ENCODE measurements around the gene CTSG. TPM values are rescaled to one million over a fixed set of nuclear protein-coding genes. Genes with fewer than 3 reads are reported as not detected.

CTSG gene
- total RNA-seq, 1 experiment from 2014 or later, result not detected

GRCh38 chr14:24607081-24607480, 31.0 kb upstream of the CTSG start:
- intact Hi-C loops (cut with micrococcal nuclease; ENCODE audit: unreplicated experiment), result loop anchor here (10.0 kb wide), 1 partner anchor 122 kb away; no protein-coding TSS in a partner anchor
- no TSS peak for BruUV-seq (replicated peaks)
- no peaks in the 10 kb centered on the region for H3K36me3 Mint-ChIP-seq (ENCODE audit: insufficient read depth, unreplicated experiment)

GRCh38 chr14:24606297-24606696, 30.2 kb upstream of the CTSG start:
- no peaks in the 10 kb centered on the region for H3K36me3 Mint-ChIP-seq (ENCODE audit: insufficient read depth, unreplicated experiment)

More at GRCh38 chr14:24607081-24607480, 31.0 kb upstream of the CTSG start:
- POLR2A ChIA-PET, result no interaction called here
- Mint-ChIP-seq H3K9me3 (ENCODE audit: unreplicated experiment) (no peaks in the 10 kb centered on the region), H3K27me3 (ENCODE audit: insufficient read depth, unreplicated experiment) (no peaks in the 10 kb centered on the region), H3K27ac (ENCODE audit: unreplicated experiment) (no peak overlapping the region), H3K4me1 (ENCODE audit: low read depth, unreplicated experiment) (no peaks in the 10 kb centered on the region), H3K4me3 (ENCODE audit: unreplicated experiment) (no peak overlapping the region)
- H3K4me3 ChIP-seq (ENCODE audit: low read depth, low read length), result no peak overlapping the region
- H3K27me3 ChIP-seq (replicated peaks; ENCODE audit: control insufficient read depth, insufficient read depth, low read length), result no peaks in the 10 kb centered on the region
- no peak for DNase-seq
- TF ChIP-seq CTCF (IDR thresholded peaks at IDR 0.05; ENCODE audit: insufficient read depth in 1 of 2, low read depth in 1 of 2, low read length in 1 of 2, severe bottlenecking in 1 of 2, unreplicated experiment in 1 of 2), result no peak
- CTCF ChIA-PET, result no interaction called here
- H3K9me3 ChIP-seq, result no peaks in the 10 kb centered on the region
- no peaks in the 10 kb centered on the region for H3K36me3 ChIP-seq (ENCODE audit: control insufficient read depth, insufficient read depth, low read length)
- H3K4me1 ChIP-seq, result no peaks in the 10 kb centered on the region

GRCh38 chr14:24605435-24606190, 29.6 kb upstream of the CTSG start:
- Histone ChIP-seq H3K9me3 (no peaks in the 10 kb centered on the region), H3K4me3 (ENCODE audit: low read depth, low read length) (no peak overlapping the region), H3K27me3 (replicated peaks; ENCODE audit: control insufficient read depth, insufficient read depth, low read length) (no peaks in the 10 kb centered on the region), H3K4me1 (no peaks in the 10 kb centered on the region), H3K36me3 (ENCODE audit: control insufficient read depth, insufficient read depth, low read length) (no peaks in the 10 kb centered on the region)
- Mint-ChIP-seq H3K27me3 (ENCODE audit: insufficient read depth, unreplicated experiment) (no peaks in the 10 kb centered on the region), H3K27ac (ENCODE audit: unreplicated experiment) (no peak overlapping the region), H3K9me3 (ENCODE audit: unreplicated experiment) (no peaks in the 10 kb centered on the region), H3K4me3 (ENCODE audit: unreplicated experiment) (no peak overlapping the region), H3K4me1 (ENCODE audit: low read depth, unreplicated experiment) (no peaks in the 10 kb centered on the region), H3K36me3 (ENCODE audit: insufficient read depth, unreplicated experiment) (no peaks in the 10 kb centered on the region)
- intact Hi-C loops (cut with micrococcal nuclease; ENCODE audit: unreplicated experiment), result loop anchor here (10.0 kb wide), 1 partner anchor 121 kb away; no protein-coding TSS in a partner anchor
- no TSS peak for BruUV-seq (replicated peaks)
- DNase-seq, result peak in 1 of 2 experiments; percentile 58
- CTCF ChIA-PET, result interaction anchor here (0.6 kb wide), 1 partner anchor 55 kb away, joined by 3 read pairs; no protein-coding TSS in a partner anchor
- POLR2A ChIA-PET, result no interaction called here
- TF ChIP-seq CTCF (IDR thresholded peaks at IDR 0.05; ENCODE audit: insufficient read depth in 1 of 2, low read depth in 1 of 2, low read length in 1 of 2, severe bottlenecking in 1 of 2, unreplicated experiment in 1 of 2), result peak; percentile 53 to 79

More at GRCh38 chr14:24606297-24606696, 30.2 kb upstream of the CTSG start:
- Mint-ChIP-seq H3K9me3 (ENCODE audit: unreplicated experiment) (no peaks in the 10 kb centered on the region), H3K4me3 (ENCODE audit: unreplicated experiment) (no peak overlapping the region), H3K27ac (ENCODE audit: unreplicated experiment) (no peak overlapping the region), H3K27me3 (ENCODE audit: insufficient read depth, unreplicated experiment) (no peaks in the 10 kb centered on the region), H3K4me1 (ENCODE audit: low read depth, unreplicated experiment) (no peaks in the 10 kb centered on the region)
- intact Hi-C loops (cut with micrococcal nuclease; ENCODE audit: unreplicated experiment), result loop anchor here (10.0 kb wide), 1 partner anchor 121 kb away; no protein-coding TSS in a partner anchor
- DNase-seq, result no peak
- BruUV-seq (replicated peaks), result no TSS peak
- H3K36me3 ChIP-seq (ENCODE audit: control insufficient read depth, insufficient read depth, low read length), result no peaks in the 10 kb centered on the region
- H3K9me3 ChIP-seq, result no peaks in the 10 kb centered on the region
- ChIA-PET CTCF (interaction anchor here (0.6 kb wide), 1 partner anchor 54 kb away, joined by 3 read pairs; no protein-coding TSS in a partner anchor), POLR2A (no interaction called here)
- H3K4me1 ChIP-seq, result no peaks in the 10 kb centered on the region
- no peak overlapping the region for H3K4me3 ChIP-seq (ENCODE audit: low read depth, low read length)
- H3K27me3 ChIP-seq (replicated peaks; ENCODE audit: control insufficient read depth, insufficient read depth, low read length), result no peaks in the 10 kb centered on the region
- no peak for TF ChIP-seq CTCF (IDR thresholded peaks at IDR 0.05; ENCODE audit: insufficient read depth in 1 of 2, low read depth in 1 of 2, low read length in 1 of 2, severe bottlenecking in 1 of 2, unreplicated experiment in 1 of 2)
